Mucosa of rectum (tissue), 2 donors: Measurements from ENCODE around the gene CACNB4.
"Not testable (repeated sequence)": the region's sequence is repeated elsewhere in the genome, so short reads cannot be mapped to it uniquely, and the experiment has no call there.

ENCODE experiments used
- H3K27ac ChIP-seq, 2 donors: one replicate each; pipeline ENCODE4 v1.7.0; 2013; ENCODE audit warnings: inconsistent platforms in 2 of 2, low read depth in 2 of 2, low read length in 2 of 2
- H3K27me3 ChIP-seq, 2 donors: one replicate each; pipeline ENCODE4 v1.7.0; 2013; ENCODE audit warnings: low read length in 2 of 2; ENCODE audit not compliant: control insufficient read depth in 2 of 2, insufficient read depth in 2 of 2
- H3K36me3 ChIP-seq, 2 donors: one replicate each; pipeline ENCODE4 v1.7.0; 2013; ENCODE audit warnings: low read length in 2 of 2; ENCODE audit not compliant: control insufficient read depth in 2 of 2, insufficient read depth in 2 of 2
- H3K4me1 ChIP-seq, 2 donors: one replicate each; pipeline ENCODE4 v1.7.0; 2013; ENCODE audit warnings: low read length in 2 of 2, mild to moderate bottlenecking in 1 of 2; ENCODE audit not compliant: control insufficient read depth in 2 of 2, insufficient read depth in 2 of 2
- H3K4me3 ChIP-seq, 2 donors: one replicate each; pipeline ENCODE4 v1.7.0; 2013; ENCODE audit warnings: low read length in 2 of 2
- H3K9ac ChIP-seq, 2 donors: one replicate each; pipeline ENCODE4 v1.7.0; 2013; ENCODE audit warnings: low read length in 2 of 2, low read depth in 1 of 2, mild to moderate bottlenecking in 1 of 2
- H3K9me3 ChIP-seq, 2 donors: one replicate each; pipeline ENCODE4 v1.7.0; 2013; ENCODE audit warnings: low read length in 2 of 2; ENCODE audit not compliant: control insufficient read depth in 2 of 2
- donor health status: healthy.
- donor health status: Normal muscosa, but diverticular disease.

CACNB4 gene

GRCh38 chr2:151931756-151932155 is 167.1 kb downstream of the CACNB4 start:
- H3K4me3 ChIP-seq: no peak overlapping the region
- no peak overlapping the region for H3K9ac ChIP-seq
- H3K9me3 ChIP-seq: no peaks in the 10 kb centered on the region
- H3K4me1 ChIP-seq: no peaks in the 10 kb centered on the region
- H3K36me3 ChIP-seq: no peaks in the 10 kb centered on the region
- H3K27me3 ChIP-seq: no peaks in the 10 kb centered on the region
- no peak overlapping the region for H3K27ac ChIP-seq

- H3K4me1 ChIP-seq: no peaks in the 10 kb centered on the region
- H3K27me3 ChIP-seq: no peaks in the 10 kb centered on the region
- H3K27ac ChIP-seq: no peak overlapping the region
- H3K4me3 ChIP-seq: no peak overlapping the region
- no peaks in the 10 kb centered on the region for H3K36me3 ChIP-seq
- no peak overlapping the region for H3K9ac ChIP-seq
- no peaks in the 10 kb centered on the region for H3K9me3 ChIP-seq
These were observed 167.7 kb downstream of the CACNB4 start for GRCh38 chr2:151931030-151931611.

GRCh38 chr2:151930042-151930441 is 168.8 kb downstream of the CACNB4 start:
- Histone ChIP-seq H3K9ac (no peak overlapping the region), H3K27me3 (no peaks in the 10 kb centered on the region), H3K4me1 (no peaks in the 10 kb centered on the region), H3K9me3 (no peaks in the 10 kb centered on the region), H3K36me3 (no peaks in the 10 kb centered on the region), H3K27ac (no peak overlapping the region), H3K4me3 (no peak overlapping the region)

GRCh38 chr2:151928380-151928779 is 170.5 kb downstream of the CACNB4 start:
- Histone ChIP-seq H3K4me1 (no peaks in the 10 kb centered on the region), H3K9ac (no peak overlapping the region), H3K9me3 (no peaks in the 10 kb centered on the region), H3K27me3 (no peaks in the 10 kb centered on the region), H3K27ac (no peak overlapping the region), H3K36me3 (no peaks in the 10 kb centered on the region), H3K4me3 (no peak overlapping the region)

GRCh38 chr2:151927501-151928221 is 171.2 kb downstream of the CACNB4 start:
- Histone ChIP-seq H3K27ac (no peak overlapping the region), H3K4me1 (no peaks in the 10 kb centered on the region), H3K27me3 (no peaks in the 10 kb centered on the region), H3K36me3 (no peaks in the 10 kb centered on the region), H3K9me3 (no peaks in the 10 kb centered on the region), H3K4me3 (no peak overlapping the region), H3K9ac (no peak overlapping the region)

- H3K4me1 ChIP-seq: no peaks in the 10 kb centered on the region
- H3K27ac ChIP-seq: no peak overlapping the region
- H3K9me3 ChIP-seq: no peaks in the 10 kb centered on the region
- H3K4me3 ChIP-seq: no peak overlapping the region
- H3K36me3 ChIP-seq: no peaks in the 10 kb centered on the region
- H3K27me3 ChIP-seq: no peaks in the 10 kb centered on the region
- no peak overlapping the region for H3K9ac ChIP-seq
These were observed 175.8 kb downstream of the CACNB4 start for GRCh38 chr2:151922845-151923666.

- no peak overlapping the region for H3K27ac ChIP-seq
- H3K4me1 ChIP-seq: no peaks in the 10 kb centered on the region
- H3K9ac ChIP-seq: no peak overlapping the region
- no peaks in the 10 kb centered on the region for H3K27me3 ChIP-seq
- no peaks in the 10 kb centered on the region for H3K9me3 ChIP-seq
- no peaks in the 10 kb centered on the region for H3K36me3 ChIP-seq
- H3K4me3 ChIP-seq: no peak overlapping the region
These were observed 179.1 kb downstream of the CACNB4 start for GRCh38 chr2:151919786-151920185.

GRCh38 chr2:151918308-151918707 is 180.5 kb downstream of the CACNB4 start:
- Histone ChIP-seq H3K36me3 (no peaks in the 10 kb centered on the region), H3K9me3 (no peaks in the 10 kb centered on the region), H3K9ac (no peak overlapping the region), H3K4me3 (no peak overlapping the region), H3K4me1 (no peaks in the 10 kb centered on the region), H3K27ac (no peak overlapping the region), H3K27me3 (no peaks in the 10 kb centered on the region)

- H3K4me1 ChIP-seq: no peaks in the 10 kb centered on the region
- no peaks in the 10 kb centered on the region for H3K36me3 ChIP-seq
- H3K27me3 ChIP-seq: no peaks in the 10 kb centered on the region
- no peak overlapping the region for H3K4me3 ChIP-seq
- H3K9ac ChIP-seq: no peak overlapping the region
- H3K27ac ChIP-seq: no peak overlapping the region
- H3K9me3 ChIP-seq: no peaks in the 10 kb centered on the region
These were observed 182.2 kb downstream of the CACNB4 start for GRCh38 chr2:151916632-151917031.

- H3K36me3 ChIP-seq, H3K4me3 ChIP-seq, H3K9me3 ChIP-seq, H3K27me3 ChIP-seq, H3K27ac ChIP-seq, H3K4me1 ChIP-seq, H3K9ac ChIP-seq: not testable (repeated sequence)
These were observed 183.2 kb downstream of the CACNB4 start for GRCh38 chr2:151915629-151916025.
